HepG2 (cell line): ENCODE measurements around the gene SMAD7. TPM values are rescaled to one million over a fixed set of nuclear protein-coding genes. Genes with fewer than 3 reads are reported as not detected.

ENCODE experiments used
- ARID3A ChIP-seq: IDR thresholded peaks from 2 replicates; pipeline ENCODE4 v1.6.1; 2012; ENCODE audit warnings: low read depth, low read length, improper control_type of control experiment
- BRF2 ChIP-seq: sonication (generic); formaldehyde crosslinking; IDR thresholded peaks from 2 replicates; pipeline ENCODE4 v1.8.1; 2022; ENCODE audit warnings: mild to moderate bottlenecking, missing genetic modification reagents
- CCDC6 ChIP-seq: sonication (generic); formaldehyde crosslinking; IDR thresholded peaks from 2 replicates; pipeline ENCODE4 v1.8.1; 2022; ENCODE audit warnings: mild to moderate bottlenecking, missing genetic modification reagents, moderate library complexity
- DNMT3B ChIP-seq: conservative IDR thresholded peaks from 2 replicates; pipeline ENCODE4 v1.6.1; 2016; ENCODE audit warnings: missing biosample characterization, control low read depth
- HMGXB4 ChIP-seq, 2 experiments: sonication (generic) in 1 of 2; formaldehyde crosslinking in 1 of 2; IDR thresholded peaks; 2 replicates each; pipeline versions ENCODE4 v1.4.0 to v1.6.1; 2018 to 2020; ENCODE audit warnings: missing genetic modification reagents in 2 of 2, borderline replicate concordance in 1 of 2, low read depth in 1 of 2, mild to moderate bottlenecking in 1 of 2, missing biosample characterization in 1 of 2
- NCOA2 ChIP-seq: sonication (generic); formaldehyde crosslinking; IDR thresholded peaks from 2 replicates; pipeline ENCODE4 v1.8.0; 2022; ENCODE audit warnings: inconsistent platforms
- SALL1 ChIP-seq: sonication (generic); formaldehyde crosslinking; IDR thresholded peaks from 2 replicates; pipeline ENCODE4 v1.8.0; 2022; ENCODE audit warnings: mild to moderate bottlenecking, missing genetic modification reagents
- SKIL ChIP-seq: sonication (generic); formaldehyde crosslinking; IDR thresholded peaks from 2 replicates; pipeline ENCODE4 v1.8.0; 2022; ENCODE audit warnings: missing genetic modification reagents, mild to moderate bottlenecking, moderate library complexity, borderline replicate concordance
- ZBTB26 ChIP-seq: IDR thresholded peaks from 2 replicates; pipeline ENCODE4 v1.6.1; 2016; ENCODE audit warnings: missing compliant biosample characterization, missing genetic modification reagents, borderline replicate concordance
- ZNF230 ChIP-seq: sonication (generic); formaldehyde crosslinking; IDR thresholded peaks from 2 replicates; pipeline ENCODE4 v1.4.0; 2020; ENCODE audit warnings: mild to moderate bottlenecking, missing genetic modification reagents
- ZNF574 ChIP-seq: sonication (generic); formaldehyde crosslinking; IDR thresholded peaks from 2 replicates; pipeline ENCODE4 v1.4.0; 2020; ENCODE audit warnings: missing genetic modification reagents
- ZSCAN30 ChIP-seq: sonication (generic); formaldehyde crosslinking; IDR thresholded peaks from 2 replicates; pipeline ENCODE4 v1.5.0; 2020; ENCODE audit warnings: mild to moderate bottlenecking, missing genetic modification reagents
- polyA plus RNA-seq, 8 experiments: library from polyadenylated mRNA; depleted of rRNA in 3 of 8; stranded (reverse) in 7 of 8; unstranded in 1 of 8; fragments of >200 nt; fragmentation: Illumina TruSeq in 4 of 8; extraction: Trizol in 4 of 8; gene quantifications; 2 replicates each; pipeline versions ENCODE4 v1.2.1 to v1.2.3, GENCODE V29; 2011 to 2016; ENCODE audit warnings: low read depth in 4 of 8, missing spikeins in 1 of 8, mixed read lengths in 1 of 8; ENCODE audit not compliant: insufficient read depth in 1 of 8
- total RNA-seq, 5 experiments: library from RNA; depleted of rRNA; stranded (reverse); fragments of >200 nt; fragmentation: Illumina TruSeq; extraction: Trizol; gene quantifications; 2 replicates each; pipeline ENCODE4 v1.2.3, GENCODE V29; 2016; ENCODE audit warnings: low read depth in 1 of 5
- TF ChIP-seq, protein P1 (sequence below): sonication (generic); formaldehyde crosslinking; IDR thresholded peaks from 2 replicates; pipeline ENCODE4 v1.5.0; 2020; ENCODE audit warnings: missing genetic modification reagents, mild to moderate bottlenecking, borderline replicate concordance
- TF ChIP-seq, protein P2 (sequence below): sonication (generic); formaldehyde crosslinking; IDR thresholded peaks from 2 replicates; pipeline ENCODE4 v1.9.0; 2021; ENCODE audit warnings: missing genetic modification reagents, borderline replicate concordance

SMAD7 gene
- total and polyA plus RNA-seq, 2 of the 13 experiments (the other 11 are each of a cell fraction or from before 2014, with no cell fraction given) = 17.4 to 24.7 TPM

DNA sequence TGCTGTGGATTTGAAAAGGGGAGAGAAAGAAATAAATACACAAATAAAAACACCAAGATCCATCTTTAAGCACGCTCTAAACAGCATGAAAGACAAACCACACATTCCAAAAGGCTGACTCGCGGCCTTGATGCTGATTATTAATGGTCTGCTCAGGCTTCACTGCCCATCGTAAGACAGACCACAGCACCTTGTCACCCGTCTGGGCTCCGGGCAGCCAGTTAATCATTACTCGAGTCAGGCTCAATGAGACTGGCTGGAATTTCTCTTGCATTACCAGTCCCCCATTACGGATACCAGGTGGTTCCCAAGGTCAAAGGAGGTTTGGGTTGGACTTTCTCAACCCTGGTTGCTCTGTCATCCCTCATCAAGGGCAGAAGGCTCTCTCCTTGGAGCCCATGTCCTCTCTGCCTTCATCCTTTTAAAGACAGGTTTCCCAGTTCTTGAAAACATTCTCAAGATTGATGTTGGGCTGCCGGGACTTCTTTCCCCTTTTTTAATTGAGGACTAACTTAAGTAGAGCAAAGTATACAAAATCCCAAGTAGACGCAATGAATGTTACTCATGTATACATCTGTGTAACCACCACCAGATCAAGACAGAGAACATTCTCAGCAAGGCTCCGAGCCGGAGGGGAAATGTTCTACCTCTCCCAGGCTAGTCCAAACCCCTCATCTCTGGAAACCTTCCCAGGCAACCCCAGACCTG is 8.1 kb downstream of the SMAD7 start (continued):
- TF ChIP-seq HMGXB4 (CRISPR knock-in tag; IDR thresholded peaks at IDR 0.05; ENCODE audit: borderline replicate concordance in 1 of 2, low read depth in 1 of 2) = no peak
- no peak for TF ChIP-seq ZNF230 (CRISPR knock-in tag)
- TF ChIP-seq, protein P1, sequence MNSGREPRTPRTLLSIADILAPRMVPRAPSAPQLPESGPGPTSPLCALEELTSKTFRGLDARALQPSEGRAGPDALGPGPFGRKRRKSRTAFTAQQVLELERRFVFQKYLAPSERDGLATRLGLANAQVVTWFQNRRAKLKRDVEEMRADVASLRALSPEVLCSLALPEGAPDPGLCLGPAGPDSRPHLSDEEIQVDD (CRISPR knock-in tag) = no peak
- TF ChIP-seq BRF2 (CRISPR knock-in tag) = no peak
- TF ChIP-seq SKIL (CRISPR knock-in tag) = peak; percentile 83
- TF ChIP-seq ZSCAN30 (CRISPR knock-in tag) = no peak
- no peak for TF ChIP-seq CCDC6
- TF ChIP-seq, protein P2, sequence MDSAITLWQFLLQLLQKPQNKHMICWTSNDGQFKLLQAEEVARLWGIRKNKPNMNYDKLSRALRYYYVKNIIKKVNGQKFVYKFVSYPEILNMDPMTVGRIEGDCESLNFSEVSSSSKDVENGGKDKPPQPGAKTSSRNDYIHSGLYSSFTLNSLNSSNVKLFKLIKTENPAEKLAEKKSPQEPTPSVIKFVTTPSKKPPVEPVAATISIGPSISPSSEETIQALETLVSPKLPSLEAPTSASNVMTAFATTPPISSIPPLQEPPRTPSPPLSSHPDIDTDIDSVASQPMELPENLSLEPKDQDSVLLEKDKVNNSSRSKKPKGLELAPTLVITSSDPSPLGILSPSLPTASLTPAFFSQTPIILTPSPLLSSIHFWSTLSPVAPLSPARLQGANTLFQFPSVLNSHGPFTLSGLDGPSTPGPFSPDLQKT = no peak
- peak; percentile 43; the same call in 1 of the 2 replicates for TF ChIP-seq ZNF574 (CRISPR knock-in tag)
- TF ChIP-seq NCOA2 (CRISPR knock-in tag) = peak; percentile 80
- 0 out of 2 replicates have a peak, but pooled peaks have one; percentile 33 for TF ChIP-seq ZBTB26
- TF ChIP-seq ARID3A = 0 out of 2 replicates have a peak, but pooled peaks have one; percentile 58
- TF ChIP-seq SALL1 (CRISPR knock-in tag) = peak; percentile 75
- peak; percentile 89; the same call in 1 of the 2 replicates for TF ChIP-seq DNMT3B (CRISPR knock-in tag)
